GM12873 (cell line): ENCODE data around the gene NELFA.

ENCODE experiments used
- CTCF ChIP-seq: IDR thresholded peaks from 2 replicates; pipeline ENCODE4 v1.5.1; 2012; ENCODE audit warnings: low read depth, mild to moderate bottlenecking, moderate library complexity, low read length, control low read depth; ENCODE audit not compliant: insufficient read depth; ENCODE audit errors: missing control alignments

NELFA gene

GRCh38 chr4:1978226-1978625 lies 30.5 kb downstream of the NELFA start:
- TF ChIP-seq CTCF, result no peak

- no peak for TF ChIP-seq CTCF
These were observed 32.1 kb downstream of the NELFA start for GRCh38 chr4:1976416-1977352.

GRCh38 chr4:1975880-1976279 lies 32.9 kb downstream of the NELFA start:
- no peak for TF ChIP-seq CTCF

- no peak for TF ChIP-seq CTCF
These were observed 33.4 kb downstream of the NELFA start for GRCh38 chr4:1975391-1975801.

- no peak for TF ChIP-seq CTCF
These were observed 33.9 kb downstream of the NELFA start for GRCh38 chr4:1974840-1975239.

- TF ChIP-seq CTCF, result no peak
These were observed 35.1 kb downstream of the NELFA start for GRCh38 chr4:1973661-1974060.

GRCh38 chr4:1973218-1973617 lies 35.6 kb downstream of the NELFA start:
- TF ChIP-seq CTCF, result no peak
